Fibroblast of the aortic adventitia (primary cell): ENCODE data around the gene SCLY. TPM values are rescaled to one million over a fixed set of nuclear protein-coding genes. Genes with fewer than 3 reads are reported as not detected.

ENCODE experiments used
- DNase-seq: peaks from one replicate; pipeline ENCODE4 v3.0.0-alpha.2; 2010; ENCODE audit warnings: low read depth
- H3K4me3 ChIP-seq: 2 replicates; pipeline ENCODE4 v1.5.1; 2011; ENCODE audit warnings: low read depth, mild to moderate bottlenecking, control low read depth, low read length, moderate library complexity
- CTCF ChIP-seq: IDR thresholded peaks from 2 replicates; pipeline ENCODE4 v1.5.1; 2011; ENCODE audit warnings: mild to moderate bottlenecking, low read length, control low read depth, inconsistent platforms; ENCODE audit not compliant: insufficient read depth
- total RNA-seq: library from RNA; depleted of rRNA; stranded (reverse); fragments of >200 nt; gene quantifications from 2 replicates; pipeline ENCODE4 v1.2.3, GENCODE V29; 2012; ENCODE audit warnings: low replicate concordance

SCLY gene
- total RNA-seq, 1 donor: 13.0 TPM

- H3K4me3 ChIP-seq: no peak overlapping the region
- no peak for TF ChIP-seq CTCF
- DNase-seq: no peak
These were observed 34.3 kb downstream of the SCLY start for GRCh38 chr2:238095143-238095542.

- TF ChIP-seq CTCF: no peak
- DNase-seq: no peak
These were observed 35.7 kb downstream of the SCLY start for GRCh38 chr2:238096311-238097011.

GRCh38 chr2:238097201-238097987 lies 36.6 kb downstream of the SCLY start:
- DNase-seq: no peak
- no peak for TF ChIP-seq CTCF

More at GRCh38 chr2:238096311-238097011, 35.7 kb downstream of the SCLY start:
- no peak overlapping the region for H3K4me3 ChIP-seq

GRCh38 chr2:238097988-238098871 lies 37.4 kb downstream of the SCLY start:
- DNase-seq: no peak
- no peak overlapping the region for H3K4me3 ChIP-seq
- no peak for TF ChIP-seq CTCF

More at GRCh38 chr2:238097201-238097987, 36.6 kb downstream of the SCLY start:
- no peak overlapping the region for H3K4me3 ChIP-seq

GRCh38 chr2:238098901-238099713 lies 38.3 kb downstream of the SCLY start:
- no peak for TF ChIP-seq CTCF
- DNase-seq: no peak
- H3K4me3 ChIP-seq: no peak overlapping the region

- TF ChIP-seq CTCF: no peak
- DNase-seq: no peak
- no peak overlapping the region for H3K4me3 ChIP-seq
These were observed 38.9 kb downstream of the SCLY start for GRCh38 chr2:238099714-238100048.
